H9 (cell line): ENCODE results near the gene ABHD4. TPM values are rescaled to one million over a fixed set of nuclear protein-coding genes. Genes with fewer than 3 reads are reported as not detected.

ENCODE experiments used
- DNase-seq: peaks from one replicate; pipeline ENCODE4 v3.0.0-alpha.2; 2017
- H2AFZ ChIP-seq: one replicate; pipeline ENCODE4 v1.6.1; 2013; ENCODE audit warnings: mild to moderate bottlenecking, low read length, control low read depth, moderate library complexity
- H2AK5ac ChIP-seq: 2 replicates; pipeline ENCODE4 v1.6.1; 2013; ENCODE audit warnings: low read length, control low read depth, mixed read lengths; ENCODE audit not compliant: insufficient read length
- H2BK120ac ChIP-seq: one replicate; pipeline ENCODE4 v1.6.1; 2013; ENCODE audit warnings: low read depth, mild to moderate bottlenecking, low read length, control low read depth, inconsistent platforms; ENCODE audit not compliant: poor library complexity, severe bottlenecking
- H2BK12ac ChIP-seq: 2 replicates; pipeline ENCODE4 v1.6.1; 2013; ENCODE audit warnings: low read length, control low read depth, mixed read lengths, low read depth; ENCODE audit not compliant: insufficient read length
- H2BK15ac ChIP-seq: 2 replicates; pipeline ENCODE4 v1.6.1; 2013; ENCODE audit warnings: low read depth, low read length, control low read depth
- H2BK20ac ChIP-seq: one replicate; pipeline ENCODE4 v1.6.1; 2013; ENCODE audit warnings: low read depth, mild to moderate bottlenecking, low read length, control low read depth, inconsistent platforms; ENCODE audit not compliant: poor library complexity, severe bottlenecking
- H2BK5ac ChIP-seq: 2 replicates; pipeline ENCODE4 v1.6.1; 2013; ENCODE audit warnings: low read length, control low read depth, mixed read lengths; ENCODE audit not compliant: insufficient read length
- H3K14ac ChIP-seq: 2 replicates; pipeline ENCODE4 v1.6.1; 2013; ENCODE audit warnings: low read length, control low read depth; ENCODE audit not compliant: insufficient read depth
- H3K18ac ChIP-seq: 2 replicates; pipeline ENCODE4 v1.6.1; 2013; ENCODE audit warnings: low read depth, mild to moderate bottlenecking, mixed read lengths, low read length, control low read depth; ENCODE audit not compliant: insufficient read length
- H3K23ac ChIP-seq: 2 replicates; pipeline ENCODE4 v1.6.1; 2013; ENCODE audit warnings: low read length, control low read depth, mixed read lengths, low read depth; ENCODE audit not compliant: insufficient read length
- H3K23me2 ChIP-seq: 2 replicates; pipeline ENCODE4 v1.6.1; 2013; ENCODE audit warnings: low read depth, mild to moderate bottlenecking, mixed read lengths, low read length, control low read depth; ENCODE audit not compliant: insufficient read length, poor library complexity, severe bottlenecking
- H3K27ac ChIP-seq: 2 replicates; pipeline ENCODE4 v1.5.1; 2013; ENCODE audit warnings: low read length, control low read depth, mixed read lengths, low read depth; ENCODE audit not compliant: insufficient read length
- H3K27me3 ChIP-seq: 2 replicates; pipeline ENCODE4 v1.6.1; 2013; ENCODE audit warnings: low read length, control low read depth, inconsistent platforms; ENCODE audit not compliant: insufficient read depth
- H3K4ac ChIP-seq: 2 replicates; pipeline ENCODE4 v1.6.1; 2013; ENCODE audit warnings: low read depth, mild to moderate bottlenecking, control low read depth, inconsistent platforms, low read length, moderate library complexity
- H3K4me1 ChIP-seq: 2 replicates; pipeline ENCODE4 v1.6.1; 2013; ENCODE audit warnings: low read length, control low read depth, inconsistent platforms; ENCODE audit not compliant: insufficient read depth
- H3K4me2 ChIP-seq: 2 replicates; pipeline ENCODE4 v1.6.1; 2013; ENCODE audit warnings: low read length, control low read depth, mixed read lengths; ENCODE audit not compliant: insufficient read length, insufficient read depth
- H3K56ac ChIP-seq: 2 replicates; pipeline ENCODE4 v1.6.1; 2013; ENCODE audit warnings: low read depth, mild to moderate bottlenecking, mixed read lengths, low read length, control low read depth; ENCODE audit not compliant: insufficient read length
- H3K79me1 ChIP-seq: 2 replicates; pipeline ENCODE4 v1.6.1; 2013; ENCODE audit warnings: low read depth, mild to moderate bottlenecking, moderate library complexity, low read length, control low read depth, inconsistent platforms; ENCODE audit not compliant: insufficient read depth, poor library complexity, severe bottlenecking
- H3K79me2 ChIP-seq: 2 replicates; pipeline ENCODE4 v1.6.1; 2013; ENCODE audit warnings: low read length, control low read depth, inconsistent platforms; ENCODE audit not compliant: insufficient read depth
- H3K9ac ChIP-seq: 2 replicates; pipeline ENCODE4 v1.6.1; 2013; ENCODE audit warnings: low read length, control low read depth, mixed read lengths; ENCODE audit not compliant: insufficient read length; ENCODE audit errors: extremely low read depth
- H3K9me3 ChIP-seq: one replicate; pipeline ENCODE4 v1.6.1; 2013; ENCODE audit warnings: low read depth, low read length, inconsistent platforms; ENCODE audit not compliant: control insufficient read depth
- H3T11ph ChIP-seq: one replicate; pipeline ENCODE4 v1.6.1; 2013; ENCODE audit warnings: mild to moderate bottlenecking, low read length, control low read depth, inconsistent platforms
- H4K20me1 ChIP-seq: one replicate; pipeline ENCODE4 v1.6.1; 2013; ENCODE audit not compliant: control insufficient read depth, insufficient read length, insufficient read depth
- H4K5ac ChIP-seq: 2 replicates; pipeline ENCODE4 v1.6.1; 2013; ENCODE audit warnings: low read depth, mild to moderate bottlenecking, mixed read lengths, low read length, control low read depth; ENCODE audit not compliant: insufficient read length
- H4K8ac ChIP-seq: replicated peaks from 2 replicates; pipeline ENCODE4 v1.6.1; 2013; ENCODE audit warnings: low read length, control low read depth, mixed read lengths, low read depth; ENCODE audit not compliant: insufficient read length
- H4K91ac ChIP-seq: 2 replicates; pipeline ENCODE4 v1.6.1; 2013; ENCODE audit warnings: low read depth, mild to moderate bottlenecking, moderate library complexity, mixed read lengths, low read length, control low read depth; ENCODE audit not compliant: insufficient read length
- H3K27ac Mint-ChIP-seq, 3 experiments: 2 replicates in 2 of 3; 3 replicates in 1 of 3; pipeline ENCODE4 v1.8.0; 2020 to 2021; ENCODE audit warnings: mixed read lengths in 3 of 3, mild to moderate bottlenecking in 1 of 3, moderate library complexity in 1 of 3
- H3K27me3 Mint-ChIP-seq: 2 replicates; pipeline ENCODE4 v1.8.0; 2021; ENCODE audit warnings: low read depth, mild to moderate bottlenecking, moderate library complexity, mixed read lengths
- H3K36me3 Mint-ChIP-seq, 3 experiments: 2 replicates in 2 of 3; 3 replicates in 1 of 3; pipeline ENCODE4 v1.8.0; 2020 to 2021; ENCODE audit warnings: low read depth in 3 of 3, mixed read lengths in 3 of 3; ENCODE audit not compliant: insufficient read depth in 1 of 3
- H3K4me1 Mint-ChIP-seq, 2 experiments: 2 replicates each; pipeline ENCODE4 v1.8.0; 2020; ENCODE audit warnings: mixed read lengths in 2 of 2
- H3K4me3 Mint-ChIP-seq, 2 experiments: 2 replicates in 1 of 2; 3 replicates in 1 of 2; pipeline ENCODE4 v1.8.0; 2020 to 2021; ENCODE audit warnings: mild to moderate bottlenecking in 2 of 2, mixed read lengths in 2 of 2, moderate library complexity in 1 of 2
- H3K9me3 Mint-ChIP-seq, 2 experiments: 2 replicates in 1 of 2; 3 replicates in 1 of 2; pipeline ENCODE4 v1.8.0; 2020; ENCODE audit warnings: mild to moderate bottlenecking in 2 of 2, mixed read lengths in 2 of 2, moderate library complexity in 1 of 2
- WGBS: extraction: QIAGEN DNeasy Blood & Tissue Kit; methylation state at CpG from one replicate; pipeline ENCODE4 v1.1.7; 2013; ENCODE audit warnings: missing lambda C conversion rate, low lambda C conversion rate, mixed read lengths; ENCODE audit not compliant: insufficient read length; ENCODE audit errors: extremely low coverage; 5-methylcytosine and 5-hydroxymethylcytosine counted together
- total RNA-seq: library from RNA; stranded (reverse); gene quantifications from 2 replicates; pipeline ENCODE4 v1.2.1, GENCODE V29; 2021
- TF ChIP-seq, protein P1 (sequence below): fragments of 200-600 bp; sonication (generic); conservative IDR thresholded peaks from 3 replicates; pipeline ENCODE4 v1.8.0; 2021; ENCODE audit warnings: antibody characterized with exemption, mild to moderate bottlenecking

Gene ABHD4
- total RNA-seq, 1 experiment from 2014 or later = 21.8 TPM

DNA sequence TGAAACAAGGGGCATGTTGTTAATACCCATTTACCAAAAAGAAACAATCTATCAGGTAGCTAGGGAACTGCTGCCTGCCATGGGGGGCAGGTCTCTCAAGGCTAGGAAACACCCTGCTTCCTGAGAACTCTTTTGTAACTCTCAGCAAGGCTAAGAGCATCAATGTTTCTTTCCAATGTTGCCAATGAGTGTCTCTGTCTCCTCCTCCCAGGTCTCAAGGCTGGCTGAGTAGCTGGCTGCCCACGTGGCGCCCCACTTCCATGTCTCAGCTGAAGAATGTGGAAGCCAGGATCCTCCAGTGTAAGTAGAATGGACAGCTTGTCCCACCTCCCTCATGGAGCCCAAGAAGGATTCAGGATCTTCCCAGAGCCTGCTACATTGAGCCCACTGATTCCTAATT, 3.4 kb downstream of the ABHD4 start:
- Histone ChIP-seq H2BK120ac (no peak overlapping the region), H3K14ac (no peak overlapping the region), H3K4ac (no peak overlapping the region), H4K91ac (no peak overlapping the region), H3K79me2 (no peaks in the 10 kb centered on the region), H2BK15ac (no peak overlapping the region), H3T11ph (no peak overlapping the region), H4K5ac (no peak overlapping the region), H3K23me2 (peaks cover 9% of the 10 kb centered on the region), H3K4me1 (peaks cover 3% of the 10 kb centered on the region; the same call in 1 of the 2 replicates), H4K8ac (no peak overlapping the region), H3K9ac (no peak overlapping the region), H3K18ac (no peak overlapping the region), H3K4me2 (no peak overlapping the region), H2BK5ac (no peak overlapping the region), H3K27me3 (no peaks in the 10 kb centered on the region), H2AFZ (no peak overlapping the region), H3K23ac (no peak overlapping the region), H2BK20ac (no peak overlapping the region), H3K27ac (no peak overlapping the region), H3K9me3 (no peaks in the 10 kb centered on the region), H2AK5ac (no peak overlapping the region), H3K56ac (no peak overlapping the region), H3K79me1 (no peaks in the 10 kb centered on the region), H4K20me1 (no peaks in the 10 kb centered on the region), H2BK12ac (no peak overlapping the region)
- WGBS = no CpG with 5 or more reads among the region's 2 CpGs
- Mint-ChIP-seq H3K36me3 (peaks cover 23 to 46% (median 43%) of the 10 kb centered on the region in 3 experiments), H3K27me3 (no peaks in the 10 kb centered on the region), H3K4me3 (no peak overlapping the region; a peak in 1 of 5 replicates), H3K27ac (no peak overlapping the region), H3K4me1 (peaks cover 20% of the 10 kb centered on the region in 2 experiments), H3K9me3 (no peaks in the 10 kb centered on the region; a peak in 1 of 5 replicates)
- TF ChIP-seq, protein P1, sequence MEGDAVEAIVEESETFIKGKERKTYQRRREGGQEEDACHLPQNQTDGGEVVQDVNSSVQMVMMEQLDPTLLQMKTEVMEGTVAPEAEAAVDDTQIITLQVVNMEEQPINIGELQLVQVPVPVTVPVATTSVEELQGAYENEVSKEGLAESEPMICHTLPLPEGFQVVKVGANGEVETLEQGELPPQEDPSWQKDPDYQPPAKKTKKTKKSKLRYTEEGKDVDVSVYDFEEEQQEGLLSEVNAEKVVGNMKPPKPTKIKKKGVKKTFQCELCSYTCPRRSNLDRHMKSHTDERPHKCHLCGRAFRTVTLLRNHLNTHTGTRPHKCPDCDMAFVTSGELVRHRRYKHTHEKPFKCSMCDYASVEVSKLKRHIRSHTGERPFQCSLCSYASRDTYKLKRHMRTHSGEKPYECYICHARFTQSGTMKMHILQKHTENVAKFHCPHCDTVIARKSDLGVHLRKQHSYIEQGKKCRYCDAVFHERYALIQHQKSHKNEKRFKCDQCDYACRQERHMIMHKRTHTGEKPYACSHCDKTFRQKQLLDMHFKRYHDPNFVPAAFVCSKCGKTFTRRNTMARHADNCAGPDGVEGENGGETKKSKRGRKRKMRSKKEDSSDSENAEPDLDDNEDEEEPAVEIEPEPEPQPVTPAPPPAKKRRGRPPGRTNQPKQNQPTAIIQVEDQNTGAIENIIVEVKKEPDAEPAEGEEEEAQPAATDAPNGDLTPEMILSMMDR = no peak
- no peak for DNase-seq
